Lung (tissue), 12 donors: ENCODE results near the gene OR2A25. TPM values are rescaled to one million over a fixed set of nuclear protein-coding genes. Genes with fewer than 3 reads are reported as not detected.
"Not testable (repeated sequence)": the region's sequence is repeated elsewhere in the genome, so short reads cannot be mapped to it uniquely, and the experiment has no call there.

Experiments
- ATAC-seq: fragments of 200-7000 bp; cut with Tn5 transposase; one replicate; pipeline ENCODE4 v1.9.1; 2020; ENCODE audit warnings: moderate number of reproducible peaks; ENCODE audit not compliant: insufficient read depth, low FRiP score
- DNase-seq, 3 donors: peaks; one replicate each; pipeline ENCODE4 v3.0.0-alpha.2; 2013 to 2017
- H3K27ac ChIP-seq, 2 donors: one replicate each; pipeline ENCODE4 v1.5.1; 2013; ENCODE audit warnings: mild to moderate bottlenecking in 2 of 2, moderate library complexity in 2 of 2, control low read depth in 1 of 2, inconsistent platforms in 1 of 2, low read depth in 1 of 2, low read length in 1 of 2
- H3K27me3 ChIP-seq, 3 donors: one replicate each; pipeline ENCODE4 v1.5.1; 2013; ENCODE audit warnings: low read length in 2 of 3; ENCODE audit not compliant: control insufficient read depth in 3 of 3, insufficient read depth in 3 of 3
- H3K36me3 ChIP-seq, 4 donors: one replicate each; pipeline ENCODE4 v1.5.1; 2013; ENCODE audit warnings: low read length in 4 of 4, mild to moderate bottlenecking in 1 of 4, moderate library complexity in 1 of 4; ENCODE audit not compliant: control insufficient read depth in 4 of 4, insufficient read depth in 4 of 4
- H3K4me1 ChIP-seq, 5 donors: one replicate each; pipeline ENCODE4 v1.5.1; 2013; ENCODE audit warnings: low read length in 5 of 5, mild to moderate bottlenecking in 2 of 5, moderate library complexity in 1 of 5; ENCODE audit not compliant: control insufficient read depth in 5 of 5, insufficient read depth in 5 of 5
- H3K4me3 ChIP-seq: one replicate; pipeline ENCODE4 v1.5.1; 2013; ENCODE audit warnings: mild to moderate bottlenecking, control low read depth, moderate library complexity
- H3K9ac ChIP-seq, 2 donors: one replicate each; pipeline ENCODE4 v1.5.1; 2013; ENCODE audit warnings: low read length in 2 of 2, control low read depth in 1 of 2; ENCODE audit not compliant: insufficient read depth in 1 of 2
- H3K9me3 ChIP-seq, 4 donors: one replicate each; pipeline ENCODE4 v1.5.1; 2013; ENCODE audit warnings: low read length in 3 of 4, mild to moderate bottlenecking in 1 of 4, moderate library complexity in 1 of 4; ENCODE audit not compliant: control insufficient read depth in 4 of 4, insufficient read depth in 3 of 4
- CTCF ChIP-seq: IDR thresholded peaks from 2 replicates; pipeline ENCODE4 v1.5.1; 2012; ENCODE audit warnings: mild to moderate bottlenecking; ENCODE audit errors: control extremely low read depth, extremely low read depth
- WGBS, 2 donors: extraction: QIAGEN DNeasy Blood & Tissue Kit; methylation state at CpG; one replicate each; pipeline ENCODE4 v1.1.7; 2013; 5-methylcytosine and 5-hydroxymethylcytosine counted together
- polyA plus RNA-seq, 2 donors: library from polyadenylated mRNA; stranded (reverse); fragments of 200-250 nt; gene quantifications; one replicate each; pipeline ENCODE4 v1.2.1, GENCODE V29; 2013
- total RNA-seq, 2 donors: library from RNA; depleted of rRNA in 1 of 2; stranded (reverse); fragments of >200 nt in 1 of 2; gene quantifications; one replicate each; pipeline ENCODE4 v1.2.1, GENCODE V29; 2014 to 2021
- donor health status: control.
- donor health status: control.
- donor health status: Bipolar disorder and iron deficiency.
- donor health status: healthy.
- donor health status: DM: yes; HTN: yes; CAD: no.

The OR2A25 gene
- total and polyA plus RNA-seq, 4 donors = not detected

GRCh38 chr7:144049491-144049890 is 20.1 kb upstream of the OR2A25 start:
- no peaks in the 10 kb centered on the region for H3K4me1 ChIP-seq
- no peaks in the 10 kb centered on the region for H3K36me3 ChIP-seq
- peaks cover 0 to 3% (median 0%) of the 10 kb centered on the region in 4 donors for H3K9me3 ChIP-seq
- peaks cover 0 to 20% (median 3%) of the 10 kb centered on the region in 3 donors for H3K27me3 ChIP-seq
- no peak overlapping the region for H3K27ac ChIP-seq
- DNase-seq (no peak), ATAC-seq (no peak)
- H3K4me3 ChIP-seq = no peak overlapping the region
- 51 to 63% methylated on average over 2 of the region's 2 CpGs for WGBS, 2 donors
- TF ChIP-seq CTCF = no peak
- H3K9ac ChIP-seq = no peak overlapping the region

GRCh38 chr7:144050093-144050492 is 19.5 kb upstream of the OR2A25 start:
- Histone ChIP-seq H3K36me3 (no peaks in the 10 kb centered on the region), H3K4me1 (no peaks in the 10 kb centered on the region), H3K9me3 (peaks cover 0 to 3% (median 0%) of the 10 kb centered on the region in 4 donors), H3K27me3 (peaks cover 0 to 20% (median 3%) of the 10 kb centered on the region in 3 donors), H3K9ac (no peak overlapping the region), H3K4me3 (no peak overlapping the region), H3K27ac (no peak overlapping the region)
- 85 to 91% methylated on average over 3 of the region's 3 CpGs for WGBS, 2 donors
- TF ChIP-seq CTCF = no peak
- DNase-seq (no peak), ATAC-seq (no peak)

- not testable (repeated sequence) for H3K9me3 ChIP-seq, H3K9ac ChIP-seq, H3K4me3 ChIP-seq, ATAC-seq, DNase-seq, H3K4me1 ChIP-seq, H3K27ac ChIP-seq, H3K36me3 ChIP-seq
- peaks cover 0 to 20% (median 3%) of the 10 kb centered on the region in 3 donors for H3K27me3 ChIP-seq
- WGBS, 2 donors = 91 to 92% methylated on average over 8 of the region's 8 CpGs
Measured at GRCh38 chr7:144050884-144051283, 18.7 kb upstream of the OR2A25 start.

DNA sequence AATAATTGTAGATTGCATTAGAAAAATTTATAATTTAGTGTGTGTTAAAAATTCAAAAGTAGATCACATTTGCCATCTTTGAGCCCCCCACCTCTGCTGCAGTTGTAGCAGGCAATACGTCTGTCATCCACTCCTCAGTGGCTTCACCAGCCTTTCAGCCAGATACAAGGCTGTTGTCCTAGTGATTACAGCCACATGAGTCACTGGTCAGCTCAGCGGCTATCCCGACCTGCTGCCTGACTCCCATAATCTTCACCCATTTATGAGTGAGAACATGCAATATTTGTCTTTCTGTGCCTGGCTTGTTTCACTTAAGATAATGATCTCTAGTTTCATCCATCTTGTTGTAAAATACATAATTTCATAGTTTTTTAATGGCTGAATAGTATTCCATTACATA is 11.7 kb upstream of the OR2A25 start:
- peaks cover 0 to 3% (median 0%) of the 10 kb centered on the region in 3 donors for H3K27me3 ChIP-seq
- peaks cover 0 to 9% (median 0%) of the 10 kb centered on the region in 5 donors for H3K4me1 ChIP-seq
- H3K36me3 ChIP-seq = no peaks in the 10 kb centered on the region
- no peak for ATAC-seq
- H3K27ac ChIP-seq = no peak overlapping the region
- WGBS, 2 donors = 86 to 91% methylated on average over 3 of the region's 3 CpGs
- H3K9me3 ChIP-seq = peaks cover 0 to 12% (median 0%) of the 10 kb centered on the region in 4 donors
- no peak overlapping the region for H3K4me3 ChIP-seq
- no peak overlapping the region for H3K9ac ChIP-seq
- TF ChIP-seq CTCF = no peak
- no peak for DNase-seq
